HG03442 (cell line): ENCODE measurements around the gene SEMA3D.

Experiments
- ATAC-seq: cut with Tn5 transposase; IDR thresholded peaks from one replicate; pipeline ENCODE4 v1.9.1; 2021; ENCODE audit warnings: mild to moderate bottlenecking, moderate library complexity; ENCODE audit not compliant: unreplicated experiment

Gene SEMA3D

DNA sequence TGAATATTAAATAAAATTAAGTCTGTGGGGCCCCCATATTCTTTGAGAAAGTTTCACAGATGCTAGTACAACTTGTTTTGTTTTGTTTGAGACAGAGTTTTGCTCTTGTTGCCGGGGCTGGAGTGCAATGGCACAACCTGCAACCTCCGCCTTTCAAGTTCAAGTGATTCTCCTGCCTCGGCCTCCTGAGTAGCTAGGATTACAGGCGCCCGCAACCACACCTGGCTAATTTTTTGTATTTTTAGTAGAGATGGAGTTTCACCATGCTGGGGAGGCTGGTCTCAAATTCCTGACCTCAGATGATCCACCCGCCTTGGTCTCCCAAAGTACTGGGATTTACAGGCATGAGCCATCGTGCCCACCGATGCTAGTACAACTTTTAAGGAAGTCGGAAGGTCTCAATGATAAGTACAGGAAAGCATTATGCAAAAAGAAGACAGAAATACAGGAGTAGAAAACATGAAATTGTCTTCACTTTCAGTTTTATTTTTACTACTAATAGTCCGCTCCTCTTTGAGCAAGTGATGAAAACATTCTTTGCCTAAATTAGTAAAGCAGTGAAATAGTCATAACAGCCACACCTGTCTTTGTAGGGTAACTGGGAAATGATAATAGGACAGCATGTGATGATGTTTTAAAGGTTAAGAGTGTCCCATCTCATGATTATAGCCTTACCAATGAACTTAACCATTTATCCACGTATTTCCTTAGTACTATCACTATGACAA lies 147.5 kb downstream of the SEMA3D start:
- ATAC-seq: peak; percentile 84

DNA sequence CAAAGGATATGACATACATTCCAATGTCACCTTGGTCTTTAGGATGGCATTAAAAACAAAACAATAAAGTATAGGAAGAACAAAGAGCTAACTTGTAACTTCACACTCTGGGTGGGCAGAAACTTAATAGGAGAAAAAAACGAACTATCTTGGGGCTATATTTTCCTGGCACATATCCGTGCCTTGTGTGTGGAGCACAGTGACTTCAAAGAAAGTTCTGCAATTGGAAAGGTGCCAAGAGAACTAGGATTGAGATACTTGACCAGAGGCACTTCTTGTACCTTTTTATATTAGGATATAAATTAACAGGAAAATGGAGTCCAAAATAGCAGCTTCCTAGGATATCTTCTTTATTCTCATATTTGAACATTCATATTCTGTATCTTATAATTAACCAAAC lies 148.4 kb downstream of the SEMA3D start:
- ATAC-seq: no peak

DNA sequence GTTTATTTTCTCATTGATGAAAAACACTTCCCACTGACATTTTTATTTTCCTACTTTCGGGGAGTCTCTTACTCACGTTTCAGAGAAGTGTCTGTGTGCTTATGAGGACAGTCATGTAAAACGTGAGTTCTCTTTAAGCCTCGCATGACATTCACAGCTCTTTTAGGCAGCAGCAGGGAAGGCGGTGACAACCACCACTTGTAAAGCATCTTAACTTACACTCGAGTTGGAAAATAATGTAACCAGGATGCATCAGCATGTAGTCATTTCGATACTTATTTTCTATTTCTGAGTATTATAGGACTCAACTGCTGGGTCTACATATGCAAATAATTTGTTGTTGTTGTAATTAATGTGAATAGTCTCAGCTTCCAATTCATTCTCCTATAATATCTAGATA lies 153.6 kb downstream of the SEMA3D start:
- ATAC-seq: no peak

DNA sequence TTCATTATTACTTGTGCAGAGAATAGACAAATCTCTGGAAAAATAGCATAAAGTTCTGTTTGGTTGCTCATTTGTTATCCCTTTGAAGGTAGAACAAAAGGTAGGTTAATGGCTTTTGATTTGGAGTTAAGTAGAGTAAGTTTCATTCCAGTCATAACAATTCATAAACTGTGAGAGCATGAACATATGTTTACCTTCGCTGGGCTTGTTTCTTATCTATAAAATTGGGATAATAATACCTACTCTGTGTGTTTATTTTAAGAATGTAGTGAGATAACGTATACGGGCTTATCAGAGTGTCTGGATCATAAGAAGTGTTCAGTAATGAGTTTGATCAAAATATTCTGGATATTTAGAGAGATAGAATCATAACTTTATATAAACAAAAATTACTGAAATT lies 155.4 kb downstream of the SEMA3D start:
- ATAC-seq: no peak

DNA sequence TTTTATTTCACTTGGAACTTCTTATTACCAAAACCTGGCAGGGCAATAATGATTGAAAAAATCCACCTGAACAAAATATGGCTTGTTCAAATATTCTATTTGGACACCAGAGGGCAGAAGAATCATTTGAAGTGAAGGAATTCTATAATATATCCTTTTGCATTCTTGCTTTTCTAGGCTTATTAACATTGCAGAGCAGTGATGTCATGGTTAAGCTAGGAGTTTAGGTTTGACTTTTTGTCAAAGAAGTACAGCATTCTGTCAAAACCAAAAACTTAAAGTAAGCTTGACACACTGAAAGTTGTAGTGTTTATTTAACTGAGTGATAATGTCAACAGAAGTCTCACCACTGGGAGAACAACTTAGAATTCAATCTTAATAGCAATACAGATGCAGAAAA lies 156.0 kb downstream of the SEMA3D start:
- ATAC-seq: peak; percentile 66

DNA sequence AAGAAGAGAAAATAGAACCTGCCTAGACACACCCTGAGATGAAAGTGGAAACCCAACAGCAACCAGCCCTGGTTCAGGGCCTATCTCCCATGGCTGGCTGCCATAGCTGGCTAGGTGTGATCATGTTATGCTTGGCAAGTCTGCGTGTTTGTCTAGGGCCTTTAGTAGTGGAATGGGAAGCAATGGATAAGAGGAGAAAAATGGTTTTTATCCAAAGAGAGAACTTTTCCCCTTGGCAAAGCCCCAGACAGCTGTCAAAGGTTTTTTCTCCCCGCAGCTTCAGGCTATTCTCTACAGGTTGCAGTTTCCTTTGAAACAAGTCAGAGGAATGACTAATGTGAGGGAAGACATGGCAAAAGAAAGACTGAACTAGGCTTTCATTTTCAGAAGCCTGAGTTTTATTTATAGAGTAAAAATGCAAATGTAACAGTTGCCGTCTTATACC lies 161.5 kb downstream of the SEMA3D start:
- ATAC-seq: peak; percentile 74

DNA sequence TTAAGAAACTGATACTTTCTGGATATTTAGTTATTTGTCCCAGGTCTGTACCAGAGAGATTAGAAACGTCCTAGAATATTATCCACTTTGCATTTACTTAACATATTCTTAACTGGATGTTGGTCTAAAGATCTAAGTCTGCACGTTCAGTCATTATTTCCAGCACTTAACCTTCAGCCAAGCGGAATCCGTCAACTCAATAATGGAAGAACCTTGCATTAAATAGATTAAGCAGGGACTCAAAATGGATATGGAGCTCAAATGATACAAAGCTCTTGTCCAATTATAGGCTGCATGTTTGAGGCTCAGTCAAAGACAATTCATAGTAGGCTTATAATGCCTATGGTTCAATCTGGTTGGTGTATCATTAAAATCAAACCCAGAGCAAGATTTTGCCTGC lies 162.9 kb downstream of the SEMA3D start:
- no peak for ATAC-seq

DNA sequence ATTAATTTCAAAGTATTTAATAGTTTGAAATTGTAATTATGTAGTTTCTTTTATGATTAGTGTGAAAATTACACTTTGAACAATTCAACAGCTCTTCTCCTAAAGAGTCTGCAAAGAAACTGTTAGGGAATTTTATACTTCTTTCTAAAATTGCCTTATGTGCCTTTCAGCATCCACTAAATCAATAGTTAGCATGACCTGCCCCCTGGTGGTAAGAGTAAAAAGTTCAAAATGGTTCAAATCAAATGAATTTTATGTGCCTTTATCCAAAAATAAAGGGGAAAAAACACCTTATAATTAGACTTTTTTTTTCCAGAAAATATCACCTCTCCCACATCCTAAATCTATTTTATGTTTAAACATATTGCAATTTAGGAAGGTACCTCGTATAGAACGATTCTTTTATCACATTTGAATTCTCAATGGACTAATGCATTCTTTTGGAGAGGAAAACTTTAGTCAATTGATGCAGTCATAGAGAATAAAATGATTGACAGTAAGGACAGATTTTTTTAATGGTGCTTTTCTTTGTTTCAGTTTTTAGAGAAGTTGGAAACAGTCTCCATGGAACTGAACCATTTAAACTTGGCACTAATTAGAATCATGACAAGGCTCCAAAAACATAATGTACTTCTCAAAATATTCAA lies 163.7 kb downstream of the SEMA3D start:
- ATAC-seq: no peak

DNA sequence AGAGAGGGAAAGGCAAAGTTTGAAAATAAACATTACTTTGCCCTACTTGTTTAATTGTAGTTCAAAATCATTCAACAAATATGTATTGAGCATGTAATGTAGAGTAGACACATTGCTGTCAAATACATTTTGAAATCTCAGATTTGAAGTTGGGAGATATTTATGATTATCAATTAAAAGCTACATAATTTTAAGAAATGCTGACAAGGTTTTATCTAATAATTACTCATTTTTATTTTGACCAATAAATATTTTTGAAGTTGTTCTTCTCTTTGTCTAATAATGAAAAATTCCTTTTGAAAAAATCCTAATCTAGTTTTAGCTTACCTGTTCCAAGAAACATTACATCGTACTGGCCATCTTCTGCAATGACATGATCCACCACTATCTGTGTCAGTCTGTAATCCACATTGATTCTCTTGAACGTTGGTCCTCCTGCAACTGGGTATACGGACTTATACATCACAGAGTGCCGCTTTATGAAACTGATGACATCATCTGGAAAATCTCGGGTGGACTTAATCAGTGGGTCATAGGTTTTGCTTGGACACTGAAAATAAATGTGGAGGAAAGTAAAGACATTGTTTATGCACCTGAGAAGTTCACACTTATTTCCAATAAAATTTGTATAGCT lies 164.7 kb downstream of the SEMA3D start:
- ATAC-seq: no peak

DNA sequence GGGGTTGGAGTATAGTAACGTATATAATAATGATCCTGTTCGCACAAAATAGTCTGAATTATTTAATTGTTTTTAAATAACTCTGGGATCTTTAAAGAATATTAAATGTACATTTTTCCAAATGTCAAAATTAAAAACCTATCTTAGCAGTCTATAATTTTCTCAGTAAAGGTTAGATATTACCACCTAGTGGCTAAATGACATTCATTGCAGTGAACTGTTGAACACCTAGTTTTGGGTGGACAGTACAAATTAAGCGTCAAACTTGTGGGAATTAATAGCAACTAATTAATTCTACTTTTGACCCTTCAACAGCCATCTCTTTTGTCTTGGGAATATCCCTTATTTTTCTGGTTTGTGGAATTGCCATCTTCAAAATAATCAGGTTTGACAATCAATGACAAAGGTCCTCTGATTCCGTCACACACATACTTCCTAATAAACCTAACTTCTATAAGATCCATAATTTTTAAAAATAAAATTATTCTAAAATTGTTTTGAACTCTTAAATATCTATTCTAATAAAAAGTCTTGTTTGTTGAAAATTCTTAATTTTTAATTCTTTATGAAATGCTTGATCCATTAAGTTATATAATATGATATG lies 165.7 kb downstream of the SEMA3D start:
- no peak for ATAC-seq

DNA sequence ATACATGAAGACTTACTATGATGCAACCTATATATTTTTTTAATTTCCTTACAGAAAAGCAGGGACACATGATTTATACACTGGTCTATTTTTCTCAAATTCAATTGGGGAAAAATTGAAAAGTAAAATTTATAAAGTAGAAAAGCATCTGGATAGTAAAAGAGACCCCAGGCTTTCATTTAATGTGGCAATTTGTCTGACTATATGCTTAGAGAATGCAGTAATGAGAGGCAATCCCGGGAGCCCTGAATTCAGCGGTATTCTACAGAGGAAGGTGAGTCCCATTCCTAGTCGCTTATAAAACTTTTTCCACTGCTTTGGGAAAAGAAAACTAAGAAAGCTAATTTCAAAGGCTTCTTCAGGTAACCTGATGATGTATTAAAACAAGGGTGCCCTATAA lies 167.1 kb downstream of the SEMA3D start:
- ATAC-seq: no peak

DNA sequence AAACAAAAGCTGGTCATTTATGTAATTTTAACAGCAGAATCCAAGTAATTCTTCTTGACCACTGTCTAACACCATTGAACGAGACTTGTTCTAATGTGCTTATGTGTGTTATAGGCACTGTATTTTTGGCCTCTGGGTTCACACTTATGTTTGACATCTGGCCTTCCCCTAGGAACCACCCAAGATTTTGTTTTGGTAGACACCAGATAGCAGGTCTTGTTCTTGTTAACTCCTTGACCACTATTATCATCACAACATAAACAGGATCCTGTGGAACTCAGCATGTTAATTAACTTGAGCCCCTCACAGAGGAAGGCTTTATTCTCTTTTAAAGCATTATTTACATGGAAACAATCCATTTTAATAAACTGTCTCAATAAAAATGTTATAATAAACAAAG lies 167.7 kb downstream of the SEMA3D start:
- ATAC-seq: no peak

DNA sequence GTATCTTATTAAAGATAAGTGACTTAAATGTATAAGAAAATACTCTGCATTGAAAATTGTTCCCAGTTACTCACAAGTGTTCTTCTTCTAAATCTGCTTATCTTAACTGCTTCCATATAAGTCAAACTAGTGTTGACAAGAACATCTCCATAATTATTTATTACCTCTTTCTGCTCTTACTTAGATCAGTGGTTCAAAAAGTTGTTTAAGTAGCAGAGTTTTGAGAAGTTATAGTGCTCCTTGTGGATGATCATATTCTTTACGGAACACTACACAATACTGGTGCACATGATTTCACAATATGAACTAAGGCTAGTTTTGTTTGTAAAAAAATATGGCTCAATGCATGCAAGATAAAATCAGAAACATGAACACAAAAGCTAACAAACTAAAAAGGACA lies 168.4 kb downstream of the SEMA3D start:
- ATAC-seq: no peak

DNA sequence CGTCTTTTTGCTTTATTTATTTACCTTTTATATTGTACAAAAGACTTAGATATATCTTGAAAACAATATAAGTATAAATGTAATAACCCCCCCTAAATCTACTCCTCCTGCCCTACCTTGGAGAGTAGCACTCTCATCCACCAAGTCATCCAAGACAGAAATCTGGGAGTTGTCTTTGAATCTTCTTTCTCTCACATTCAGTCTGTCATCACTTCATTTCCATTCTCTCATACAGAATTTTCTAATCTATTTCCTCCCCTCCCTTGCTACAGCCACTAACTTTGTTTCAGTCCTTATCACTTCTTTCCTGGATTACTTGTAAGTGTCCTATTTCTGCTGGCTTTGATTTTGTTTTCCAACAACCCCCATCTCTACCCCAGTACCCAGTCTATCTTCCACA lies 170.6 kb downstream of the SEMA3D start:
- no peak for ATAC-seq

DNA sequence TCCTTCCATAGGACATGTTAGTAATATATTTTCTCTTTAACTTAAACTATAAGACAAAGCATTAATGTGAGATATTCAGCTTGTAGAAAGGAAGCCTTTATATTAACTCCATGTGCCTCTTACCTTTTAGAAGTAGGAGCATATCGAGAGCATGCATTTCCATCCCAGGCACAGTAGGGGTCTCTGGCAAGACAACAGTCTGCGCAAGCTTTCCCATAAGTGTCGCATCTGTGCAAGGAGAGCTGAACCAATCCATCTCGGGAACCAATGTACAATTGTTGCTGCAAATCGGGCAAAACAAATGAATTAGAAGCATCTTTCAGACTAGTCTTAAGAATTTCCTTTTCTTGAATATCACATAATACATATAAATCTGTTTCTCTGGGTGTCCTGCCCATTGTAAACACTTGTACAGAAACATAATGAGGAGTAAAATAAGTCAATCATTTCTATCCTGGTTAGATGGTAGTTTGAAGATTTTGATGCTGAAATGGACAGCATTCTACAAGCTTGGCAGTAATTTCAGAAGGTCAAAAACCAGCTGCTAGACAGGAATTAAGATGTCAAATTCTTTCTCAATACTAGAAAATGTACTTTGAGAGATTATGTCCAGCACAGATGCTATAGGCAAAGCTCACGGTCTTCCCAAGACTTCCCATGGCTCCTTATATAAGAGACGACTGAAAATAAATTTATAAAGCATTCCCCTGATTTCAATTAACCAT lies 171.8 kb downstream of the SEMA3D start:
- no peak for ATAC-seq

DNA sequence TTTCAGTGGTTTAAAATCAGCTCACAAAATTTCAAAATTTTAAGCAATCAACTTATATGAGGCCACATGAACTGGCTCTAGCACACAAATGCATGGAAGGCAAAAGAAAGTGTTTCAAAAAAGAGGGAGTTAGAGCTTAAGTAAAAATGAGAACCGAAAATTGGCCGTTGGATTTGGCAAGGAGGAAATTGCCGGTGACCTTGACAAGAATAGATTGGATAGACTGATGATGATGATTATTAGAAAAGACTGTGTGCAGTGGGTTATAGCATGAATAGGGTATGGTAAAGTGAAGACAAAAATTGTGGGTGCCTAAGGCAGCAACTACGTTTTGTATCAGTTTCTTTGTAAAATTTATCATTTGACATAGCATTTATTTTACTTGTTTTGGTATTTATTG lies 175.7 kb downstream of the SEMA3D start:
- no peak for ATAC-seq

DNA sequence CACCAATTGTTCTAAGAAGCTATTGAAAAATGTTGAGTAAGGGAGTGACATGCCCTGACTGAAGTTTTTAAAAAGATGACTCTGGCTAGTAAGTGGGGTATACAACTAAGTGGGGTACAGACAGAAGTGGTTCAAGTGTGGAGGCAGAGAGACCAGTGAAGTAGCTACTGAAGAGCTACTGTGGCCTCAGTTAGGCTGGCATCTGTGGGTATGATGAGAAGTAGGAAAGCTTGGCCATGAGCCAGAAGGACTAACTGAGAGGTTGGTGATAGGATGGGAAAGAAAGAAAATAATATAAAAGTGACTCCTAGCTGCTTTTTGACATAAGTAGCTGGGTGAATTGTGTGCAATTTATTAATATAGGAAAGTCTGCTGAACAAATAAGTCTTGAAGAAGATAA lies 176.6 kb downstream of the SEMA3D start:
- no peak for ATAC-seq

DNA sequence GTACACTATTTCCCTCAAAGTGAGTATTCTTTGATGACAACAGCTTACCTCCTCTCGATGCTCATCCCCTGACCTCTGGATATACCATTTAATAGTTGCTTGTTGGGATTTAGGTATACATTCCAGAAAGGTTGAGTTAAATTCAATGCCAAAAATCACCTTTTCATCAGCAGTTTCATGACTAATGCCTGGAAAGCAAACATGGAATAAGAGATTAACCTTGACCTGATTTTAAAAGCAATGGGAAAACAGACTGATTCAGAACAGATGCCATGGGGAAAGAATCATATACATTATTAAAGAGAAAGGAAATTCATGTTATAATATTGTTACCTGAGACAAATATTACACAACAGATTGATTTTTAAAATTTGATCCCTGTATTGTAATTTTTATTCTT lies 180.1 kb downstream of the SEMA3D start:
- no peak for ATAC-seq

DNA sequence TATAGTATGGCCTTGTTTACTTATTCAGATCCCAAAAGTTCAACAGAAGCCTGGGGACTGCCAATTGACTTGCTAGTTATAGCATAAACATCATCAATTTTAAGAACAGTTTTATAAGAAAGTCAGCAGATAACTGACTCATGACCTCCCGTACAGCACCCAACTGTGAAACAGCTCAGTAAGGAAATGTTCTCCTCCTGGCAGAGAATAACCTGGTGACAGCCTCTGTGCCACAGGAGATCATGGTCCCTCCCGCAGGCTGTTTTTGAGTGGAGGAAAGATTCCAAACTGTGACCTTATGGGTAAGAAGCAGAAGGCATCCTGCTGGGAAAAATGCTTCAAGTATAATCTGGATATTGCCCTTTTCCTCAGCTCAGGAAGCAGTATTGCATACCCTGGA lies 182.5 kb downstream of the SEMA3D start:
- no peak for ATAC-seq

DNA sequence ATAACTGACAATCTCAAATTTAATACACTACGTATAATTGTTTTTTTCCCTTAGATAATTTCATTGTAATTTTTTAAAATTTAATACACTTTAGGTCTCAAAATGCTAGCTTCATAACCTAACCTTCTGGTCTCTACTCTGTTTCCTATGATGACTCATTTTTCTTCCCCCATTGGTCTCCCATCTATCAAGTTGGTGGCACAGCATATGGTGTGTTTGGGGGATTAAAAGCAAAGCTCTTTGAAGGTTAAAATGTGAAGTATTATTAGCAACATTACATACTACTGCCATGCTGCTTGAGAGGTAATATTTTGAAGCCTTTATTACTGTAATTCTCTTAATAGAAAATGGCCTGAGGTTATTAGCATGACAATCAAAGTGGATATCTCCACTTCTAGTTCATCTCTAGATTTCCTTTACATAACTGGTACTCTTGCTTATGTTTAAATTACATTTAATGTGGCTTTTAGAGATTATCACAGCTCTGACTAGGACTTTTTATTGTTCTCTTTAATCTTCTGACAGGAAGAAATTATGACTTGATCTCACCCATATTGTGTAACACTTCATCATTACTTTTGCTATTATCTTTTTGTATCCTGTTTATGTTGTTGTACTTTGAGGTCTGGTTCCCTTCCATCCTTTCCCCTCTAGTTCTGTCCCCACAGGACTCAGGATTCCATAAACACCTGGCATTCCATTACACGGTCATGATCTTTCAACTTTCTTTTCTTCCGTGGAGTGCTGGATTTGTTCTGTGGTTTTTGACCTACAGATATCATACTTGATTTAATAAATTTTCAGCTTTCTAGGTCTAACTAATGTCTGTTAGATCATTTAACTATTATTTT lies 185.1 kb downstream of the SEMA3D start:
- no peak for ATAC-seq
